Activated naive CD4-positive, alpha-beta T cell treated with anti-CD3 and anti-CD28 coated beads, Interleukin-2, amount 10 ng/mL, durations not matched to agents 7 days and 5 days (primary cell): ENCODE data around the gene EHBP1L1.
A peak's percentile ranks its signal among the peaks of the same experiment; 100 is the strongest.

Source experiments
- CTCF ChIA-PET: fragments of 350-600 bp; sonication (Branson Sonifier 250); formaldehyde crosslinking; loops from one replicate; lab custom pipeline; 2021; ENCODE audit warnings: antibody characterized with exemption; lab: Charles Lee
- DNase-seq: peaks from one replicate; pipeline ENCODE4 v3.0.0-alpha.2; 2020
- H3K27ac Mint-ChIP-seq: one replicate; pipeline ENCODE4 v1.8.0; 2021; ENCODE audit warnings: mild to moderate bottlenecking, moderate library complexity, mixed read lengths
- H3K27me3 Mint-ChIP-seq: one replicate; pipeline ENCODE4 v1.8.0; 2021; ENCODE audit warnings: mild to moderate bottlenecking, mixed read lengths
- H3K36me3 Mint-ChIP-seq: one replicate; pipeline ENCODE4 v1.8.0; 2021; ENCODE audit warnings: mixed read lengths
- H3K4me1 Mint-ChIP-seq: one replicate; pipeline ENCODE4 v1.8.0; 2021; ENCODE audit warnings: mixed read lengths
- H3K4me3 Mint-ChIP-seq: one replicate; pipeline ENCODE4 v1.8.0; 2021; ENCODE audit warnings: mild to moderate bottlenecking, moderate library complexity, mixed read lengths
- H3K9me3 Mint-ChIP-seq: one replicate; pipeline ENCODE4 v1.8.0; 2021; ENCODE audit warnings: mixed read lengths

The EHBP1L1 gene

GRCh38 chr11:65580031-65580692 lies 4.3 kb downstream of the EHBP1L1 start:
- peaks cover 35% of the 10 kb centered on the region for H3K4me1 Mint-ChIP-seq

GRCh38 chr11:65580756-65581155 lies 4.9 kb downstream of the EHBP1L1 start:
- Mint-ChIP-seq H3K27me3 (no peaks in the 10 kb centered on the region), H3K36me3 (peaks cover 40% of the 10 kb centered on the region), H3K4me1 (peaks cover 31% of the 10 kb centered on the region), H3K27ac (no peak overlapping the region), H3K4me3 (no peak overlapping the region), H3K9me3 (no peaks in the 10 kb centered on the region)
- DNase-seq, result no peak
- CTCF ChIA-PET, result no interaction called here

More at GRCh38 chr11:65580031-65580692, 4.3 kb downstream of the EHBP1L1 start:
- Mint-ChIP-seq H3K9me3 (no peaks in the 10 kb centered on the region), H3K4me3 (no peak overlapping the region), H3K27me3 (no peaks in the 10 kb centered on the region), H3K36me3 (peaks cover 41% of the 10 kb centered on the region), H3K27ac (no peak overlapping the region)
- no peak for DNase-seq
- CTCF ChIA-PET, result no interaction called here

GRCh38 chr11:65581928-65582327 lies 6.1 kb downstream of the EHBP1L1 start:
- Mint-ChIP-seq H3K9me3 (no peaks in the 10 kb centered on the region), H3K27ac (no peak overlapping the region), H3K36me3 (peaks cover 48% of the 10 kb centered on the region), H3K4me3 (no peak overlapping the region), H3K4me1 (peaks cover 39% of the 10 kb centered on the region), H3K27me3 (no peaks in the 10 kb centered on the region)
- CTCF ChIA-PET, result interaction anchor here (0.7 to 1.7 kb wide), 2 partner anchors 11 to 41 kb away, joined by 3 to 6 read pairs; no protein-coding TSS in a partner anchor
- no peak for DNase-seq

- CTCF ChIA-PET, result interaction anchor here (2.2 kb wide), 1 partner anchor 10 kb away, joined by 15 read pairs; no protein-coding TSS in a partner anchor
- Mint-ChIP-seq H3K9me3 (no peaks in the 10 kb centered on the region), H3K27ac (no peak overlapping the region), H3K27me3 (no peaks in the 10 kb centered on the region), H3K4me3 (no peak overlapping the region), H3K4me1 (peaks cover 40% of the 10 kb centered on the region), H3K36me3 (peaks cover 43% of the 10 kb centered on the region)
- DNase-seq, result no peak
Observed at GRCh38 chr11:65583589-65583988, 7.7 kb downstream of the EHBP1L1 start.

GRCh38 chr11:65584106-65584505 lies 8.3 kb downstream of the EHBP1L1 start:
- peaks cover 40% of the 10 kb centered on the region for H3K4me1 Mint-ChIP-seq
- H3K27ac Mint-ChIP-seq, result no peak overlapping the region
- peaks cover 43% of the 10 kb centered on the region for H3K36me3 Mint-ChIP-seq
- no peaks in the 10 kb centered on the region for H3K9me3 Mint-ChIP-seq
- DNase-seq, result no peak
- CTCF ChIA-PET, result interaction anchor here (2.2 kb wide), 1 partner anchor 10 kb away, joined by 15 read pairs; no protein-coding TSS in a partner anchor
- H3K27me3 Mint-ChIP-seq, result no peaks in the 10 kb centered on the region
- H3K4me3 Mint-ChIP-seq, result no peak overlapping the region

- H3K4me1 Mint-ChIP-seq, result peaks cover 38% of the 10 kb centered on the region
- DNase-seq, result no peak
- H3K9me3 Mint-ChIP-seq, result no peaks in the 10 kb centered on the region
- H3K36me3 Mint-ChIP-seq, result peaks cover 39% of the 10 kb centered on the region
- no peak overlapping the region for H3K4me3 Mint-ChIP-seq
- no peaks in the 10 kb centered on the region for H3K27me3 Mint-ChIP-seq
- peak overlapping the region; percentile 42 for H3K27ac Mint-ChIP-seq
- CTCF ChIA-PET, result interaction anchor here (2.2 kb wide), 1 partner anchor 9 kb away, joined by 15 read pairs; no protein-coding TSS in a partner anchor
Observed at GRCh38 chr11:65584723-65585171, 8.9 kb downstream of the EHBP1L1 start.

GRCh38 chr11:65585396-65586246 lies 9.8 kb downstream of the EHBP1L1 start:
- Mint-ChIP-seq H3K36me3 (peaks cover 37% of the 10 kb centered on the region), H3K27ac (peak overlapping the region; percentile 62), H3K9me3 (no peaks in the 10 kb centered on the region), H3K4me1 (peaks cover 35% of the 10 kb centered on the region), H3K27me3 (no peaks in the 10 kb centered on the region), H3K4me3 (no peak overlapping the region)
- no peak for DNase-seq
- CTCF ChIA-PET, result interaction anchor here (2.2 to 5.8 kb wide), 3 partner anchors 8 to 13 kb away, joined by 15 to 60 read pairs (median 44); partner anchors contain the start of genes EHBP1L1, FAM89B and ZNRD2

- no peak for DNase-seq
- Mint-ChIP-seq H3K4me1 (peaks cover 35% of the 10 kb centered on the region), H3K4me3 (no peak overlapping the region), H3K27ac (peak overlapping the region; percentile 62), H3K36me3 (peaks cover 36% of the 10 kb centered on the region), H3K27me3 (no peaks in the 10 kb centered on the region), H3K9me3 (no peaks in the 10 kb centered on the region)
- CTCF ChIA-PET, result interaction anchor here (4.4 to 5.8 kb wide), 3 partner anchors 10 to 45 kb away, joined by 44 to 60 read pairs (median 48); partner anchors contain the start of genes EHBP1L1, FAM89B and ZNRD2
Observed at GRCh38 chr11:65586247-65586630, 10.4 kb downstream of the EHBP1L1 start.

GRCh38 chr11:65586676-65587075 lies 10.8 kb downstream of the EHBP1L1 start:
- H3K9me3 Mint-ChIP-seq, result no peaks in the 10 kb centered on the region
- no peak overlapping the region for H3K4me3 Mint-ChIP-seq
- CTCF ChIA-PET, result interaction anchor here (4.4 to 5.8 kb wide), 3 partner anchors 10 to 45 kb away, joined by 44 to 60 read pairs (median 48); partner anchors contain the start of genes EHBP1L1, FAM89B and ZNRD2
- H3K27ac Mint-ChIP-seq, result peak overlapping the region; percentile 62
- H3K27me3 Mint-ChIP-seq, result no peaks in the 10 kb centered on the region
- H3K4me1 Mint-ChIP-seq, result peaks cover 35% of the 10 kb centered on the region
- peaks cover 34% of the 10 kb centered on the region for H3K36me3 Mint-ChIP-seq
- no peak for DNase-seq

GRCh38 chr11:65588199-65589054 lies 12.6 kb downstream of the EHBP1L1 start:
- Mint-ChIP-seq H3K27me3 (no peaks in the 10 kb centered on the region), H3K27ac (peak overlapping the region; percentile 79), H3K9me3 (no peaks in the 10 kb centered on the region), H3K36me3 (peaks cover 24% of the 10 kb centered on the region), H3K4me3 (no peak overlapping the region), H3K4me1 (peaks cover 32% of the 10 kb centered on the region)
- DNase-seq, result peak; percentile 86
- CTCF ChIA-PET, result interaction anchor here (0.6 to 5.8 kb wide), 19 partner anchors 9 to 400 kb away, joined by 3 to 60 read pairs (median 4); partner anchors contain the start of genes EHBP1L1, FAM89B, PCNX3 and SCYL1

GRCh38 chr11:65589444-65590239 lies 13.8 kb downstream of the EHBP1L1 start:
- Mint-ChIP-seq H3K4me1 (peaks cover 41% of the 10 kb centered on the region), H3K36me3 (peaks cover 18% of the 10 kb centered on the region), H3K27ac (no peak overlapping the region), H3K27me3 (no peaks in the 10 kb centered on the region), H3K4me3 (no peak overlapping the region), H3K9me3 (no peaks in the 10 kb centered on the region)
- CTCF ChIA-PET, result interaction anchor here (1.1 to 5.8 kb wide), 6 partner anchors 13 to 48 kb away, joined by 3 to 60 read pairs (median 28); partner anchors contain the start of genes EHBP1L1, FAM89B and ZNRD2
- peak; percentile 38 for DNase-seq

- Mint-ChIP-seq H3K27ac (peak overlapping the region; percentile 42), H3K27me3 (no peaks in the 10 kb centered on the region), H3K4me1 (peaks cover 47% of the 10 kb centered on the region), H3K36me3 (peaks cover 18% of the 10 kb centered on the region), H3K9me3 (no peaks in the 10 kb centered on the region), H3K4me3 (no peak overlapping the region)
- CTCF ChIA-PET, result interaction anchor here (1.3 to 5.8 kb wide), 4 partner anchors 14 to 49 kb away, joined by 3 to 60 read pairs (median 26); partner anchors contain the start of gene EHBP1L1
- DNase-seq, result no peak
Observed at GRCh38 chr11:65590240-65590738, 14.4 kb downstream of the EHBP1L1 start.
